ENCODE measurements around the gene HMCN1.

GRCh38 chr1:185768371-185768770, 34.2 kb downstream of the HMCN1 start:
- TF ChIP-seq CTCF (IDR thresholded peaks at IDR 0.05) (no peak), POLR2A (IDR thresholded peaks at IDR 0.05) (no peak)

Data from thyroid gland (tissue), 4 donors.